SK-N-SH (cell line): Measurements from ENCODE around the gene RGS17.

Experiments used
- CHD2 ChIP-seq: fragments of 150-350 bp; IDR thresholded peaks from 2 replicates; pipeline ENCODE4 v1.6.1; 2018; ENCODE audit warnings: low read length; ENCODE audit not compliant: partially characterized antibody
- EP300 ChIP-seq, 2 experiments: IDR thresholded peaks; 2 replicates each; pipeline versions ENCODE4 v1.4.0 to v1.6.1; 2012; ENCODE audit warnings: borderline replicate concordance in 1 of 2, low read depth in 1 of 2, low read length in 1 of 2
- EZH2phosphoT487 ChIP-seq: fragments of 200-600 bp; sonication (generic); IDR thresholded peaks from 2 replicates; pipeline ENCODE4 v1.6.1; 2017; ENCODE audit warnings: low read depth, mixed run types, mild to moderate bottlenecking, antibody characterized with exemption, moderate library complexity, borderline replicate concordance
- NRF1 ChIP-seq: IDR thresholded peaks from 2 replicates; pipeline ENCODE4 v1.6.1; 2012; ENCODE audit warnings: low read depth, mild to moderate bottlenecking, low read length
- PBX3 ChIP-seq: IDR thresholded peaks from 2 replicates; pipeline ENCODE4; 2012
- POLR2AphosphoS5 ChIP-seq: IDR thresholded peaks from 2 replicates; pipeline ENCODE4 v1.6.1; 2012; ENCODE audit warnings: low read depth, low read length
- RAD21 ChIP-seq: IDR thresholded peaks from 2 replicates; pipeline ENCODE4 v1.6.1; 2012; ENCODE audit warnings: mild to moderate bottlenecking, low read length
- RCOR1 ChIP-seq: fragments of 150-350 bp; IDR thresholded peaks from 2 replicates; pipeline ENCODE4 v1.6.1; 2017; ENCODE audit warnings: antibody characterized with exemption, low read length
- RFX5 ChIP-seq: IDR thresholded peaks from 2 replicates; pipeline ENCODE4 v1.6.1; 2012; ENCODE audit warnings: mild to moderate bottlenecking, improper control_type of control experiment, low read length
- USF2 ChIP-seq: fragments of 150-350 bp; IDR thresholded peaks from 2 replicates; pipeline ENCODE4 v1.6.1; 2017; ENCODE audit warnings: antibody characterized with exemption, low read length, low read depth, borderline replicate concordance
- TF ChIP-seq, protein P1 (sequence below): fragments of 200-600 bp; sonication (generic); IDR thresholded peaks from 2 replicates; pipeline ENCODE4 v1.6.1; 2017; ENCODE audit warnings: antibody characterized with exemption, mild to moderate bottlenecking, moderate library complexity
- TF ChIP-seq, protein P2 (sequence below): IDR thresholded peaks from 2 replicates; pipeline ENCODE4 v1.6.1; 2012; ENCODE audit warnings: mild to moderate bottlenecking, low read depth, low read length, moderate library complexity
- TF ChIP-seq, protein P3 (sequence below): IDR thresholded peaks from 2 replicates; pipeline ENCODE4 v1.4.0; 2012; ENCODE audit warnings: low read depth
- TF ChIP-seq, protein P4 (sequence below): IDR thresholded peaks from 2 replicates; pipeline ENCODE4 v1.4.0; 2012; ENCODE audit warnings: low read depth, borderline replicate concordance

GRCh38 chr6:152983637-152984512 lies 147.2 kb downstream of the RGS17 start:
- TF ChIP-seq, protein P1, sequence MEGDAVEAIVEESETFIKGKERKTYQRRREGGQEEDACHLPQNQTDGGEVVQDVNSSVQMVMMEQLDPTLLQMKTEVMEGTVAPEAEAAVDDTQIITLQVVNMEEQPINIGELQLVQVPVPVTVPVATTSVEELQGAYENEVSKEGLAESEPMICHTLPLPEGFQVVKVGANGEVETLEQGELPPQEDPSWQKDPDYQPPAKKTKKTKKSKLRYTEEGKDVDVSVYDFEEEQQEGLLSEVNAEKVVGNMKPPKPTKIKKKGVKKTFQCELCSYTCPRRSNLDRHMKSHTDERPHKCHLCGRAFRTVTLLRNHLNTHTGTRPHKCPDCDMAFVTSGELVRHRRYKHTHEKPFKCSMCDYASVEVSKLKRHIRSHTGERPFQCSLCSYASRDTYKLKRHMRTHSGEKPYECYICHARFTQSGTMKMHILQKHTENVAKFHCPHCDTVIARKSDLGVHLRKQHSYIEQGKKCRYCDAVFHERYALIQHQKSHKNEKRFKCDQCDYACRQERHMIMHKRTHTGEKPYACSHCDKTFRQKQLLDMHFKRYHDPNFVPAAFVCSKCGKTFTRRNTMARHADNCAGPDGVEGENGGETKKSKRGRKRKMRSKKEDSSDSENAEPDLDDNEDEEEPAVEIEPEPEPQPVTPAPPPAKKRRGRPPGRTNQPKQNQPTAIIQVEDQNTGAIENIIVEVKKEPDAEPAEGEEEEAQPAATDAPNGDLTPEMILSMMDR, result no peak
- TF ChIP-seq EP300 (IDR thresholded peaks at IDR 0.05; ENCODE audit: borderline replicate concordance in 1 of 2, low read depth in 1 of 2, low read length in 1 of 2) (no peak), POLR2AphosphoS5 (no peak; the same call in 1 of the 2 replicates), NRF1 (peak; percentile 95), RCOR1 (no peak), RAD21 (no peak), USF2 (no peak), EZH2phosphoT487 (no peak), RFX5 (no peak), PBX3 (peak; percentile 1; the same call in 1 of the 2 replicates), CHD2 (no peak)
- TF ChIP-seq, protein P2, sequence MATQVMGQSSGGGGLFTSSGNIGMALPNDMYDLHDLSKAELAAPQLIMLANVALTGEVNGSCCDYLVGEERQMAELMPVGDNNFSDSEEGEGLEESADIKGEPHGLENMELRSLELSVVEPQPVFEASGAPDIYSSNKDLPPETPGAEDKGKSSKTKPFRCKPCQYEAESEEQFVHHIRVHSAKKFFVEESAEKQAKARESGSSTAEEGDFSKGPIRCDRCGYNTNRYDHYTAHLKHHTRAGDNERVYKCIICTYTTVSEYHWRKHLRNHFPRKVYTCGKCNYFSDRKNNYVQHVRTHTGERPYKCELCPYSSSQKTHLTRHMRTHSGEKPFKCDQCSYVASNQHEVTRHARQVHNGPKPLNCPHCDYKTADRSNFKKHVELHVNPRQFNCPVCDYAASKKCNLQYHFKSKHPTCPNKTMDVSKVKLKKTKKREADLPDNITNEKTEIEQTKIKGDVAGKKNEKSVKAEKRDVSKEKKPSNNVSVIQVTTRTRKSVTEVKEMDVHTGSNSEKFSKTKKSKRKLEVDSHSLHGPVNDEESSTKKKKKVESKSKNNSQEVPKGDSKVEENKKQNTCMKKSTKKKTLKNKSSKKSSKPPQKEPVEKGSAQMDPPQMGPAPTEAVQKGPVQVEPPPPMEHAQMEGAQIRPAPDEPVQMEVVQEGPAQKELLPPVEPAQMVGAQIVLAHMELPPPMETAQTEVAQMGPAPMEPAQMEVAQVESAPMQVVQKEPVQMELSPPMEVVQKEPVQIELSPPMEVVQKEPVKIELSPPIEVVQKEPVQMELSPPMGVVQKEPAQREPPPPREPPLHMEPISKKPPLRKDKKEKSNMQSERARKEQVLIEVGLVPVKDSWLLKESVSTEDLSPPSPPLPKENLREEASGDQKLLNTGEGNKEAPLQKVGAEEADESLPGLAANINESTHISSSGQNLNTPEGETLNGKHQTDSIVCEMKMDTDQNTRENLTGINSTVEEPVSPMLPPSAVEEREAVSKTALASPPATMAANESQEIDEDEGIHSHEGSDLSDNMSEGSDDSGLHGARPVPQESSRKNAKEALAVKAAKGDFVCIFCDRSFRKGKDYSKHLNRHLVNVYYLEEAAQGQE, result 0 out of 2 replicates have a peak, but pooled peaks have one; percentile 27
- TF ChIP-seq, protein P3, sequence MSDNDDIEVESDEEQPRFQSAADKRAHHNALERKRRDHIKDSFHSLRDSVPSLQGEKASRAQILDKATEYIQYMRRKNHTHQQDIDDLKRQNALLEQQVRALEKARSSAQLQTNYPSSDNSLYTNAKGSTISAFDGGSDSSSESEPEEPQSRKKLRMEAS, result no peak
- TF ChIP-seq, protein P4, sequence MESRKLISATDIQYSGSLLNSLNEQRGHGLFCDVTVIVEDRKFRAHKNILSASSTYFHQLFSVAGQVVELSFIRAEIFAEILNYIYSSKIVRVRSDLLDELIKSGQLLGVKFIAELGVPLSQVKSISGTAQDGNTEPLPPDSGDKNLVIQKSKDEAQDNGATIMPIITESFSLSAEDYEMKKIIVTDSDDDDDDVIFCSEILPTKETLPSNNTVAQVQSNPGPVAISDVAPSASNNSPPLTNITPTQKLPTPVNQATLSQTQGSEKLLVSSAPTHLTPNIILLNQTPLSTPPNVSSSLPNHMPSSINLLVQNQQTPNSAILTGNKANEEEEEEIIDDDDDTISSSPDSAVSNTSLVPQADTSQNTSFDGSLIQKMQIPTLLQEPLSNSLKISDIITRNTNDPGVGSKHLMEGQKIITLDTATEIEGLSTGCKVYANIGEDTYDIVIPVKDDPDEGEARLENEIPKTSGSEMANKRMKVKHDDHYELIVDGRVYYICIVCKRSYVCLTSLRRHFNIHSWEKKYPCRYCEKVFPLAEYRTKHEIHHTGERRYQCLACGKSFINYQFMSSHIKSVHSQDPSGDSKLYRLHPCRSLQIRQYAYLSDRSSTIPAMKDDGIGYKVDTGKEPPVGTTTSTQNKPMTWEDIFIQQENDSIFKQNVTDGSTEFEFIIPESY, result no peak
